RPMI7951 (cell line): ENCODE results near the gene CHMP1A. TPM values are rescaled to one million over a fixed set of nuclear protein-coding genes. Genes with fewer than 3 reads are reported as not detected.

Source experiments
- DNase-seq: peaks from one replicate; pipeline ENCODE4 v3.0.0-alpha.2; 2012; ENCODE audit warnings: low read depth
- total RNA-seq: library from RNA; depleted of rRNA; stranded (reverse); fragments of >200 nt; shearing (Covaris generic); gene quantifications from 2 replicates; pipeline ENCODE4 v1.2.3, GENCODE V29; 2014

Gene CHMP1A
- total RNA-seq, 1 experiment from 2014 or later = 115 TPM

DNA sequence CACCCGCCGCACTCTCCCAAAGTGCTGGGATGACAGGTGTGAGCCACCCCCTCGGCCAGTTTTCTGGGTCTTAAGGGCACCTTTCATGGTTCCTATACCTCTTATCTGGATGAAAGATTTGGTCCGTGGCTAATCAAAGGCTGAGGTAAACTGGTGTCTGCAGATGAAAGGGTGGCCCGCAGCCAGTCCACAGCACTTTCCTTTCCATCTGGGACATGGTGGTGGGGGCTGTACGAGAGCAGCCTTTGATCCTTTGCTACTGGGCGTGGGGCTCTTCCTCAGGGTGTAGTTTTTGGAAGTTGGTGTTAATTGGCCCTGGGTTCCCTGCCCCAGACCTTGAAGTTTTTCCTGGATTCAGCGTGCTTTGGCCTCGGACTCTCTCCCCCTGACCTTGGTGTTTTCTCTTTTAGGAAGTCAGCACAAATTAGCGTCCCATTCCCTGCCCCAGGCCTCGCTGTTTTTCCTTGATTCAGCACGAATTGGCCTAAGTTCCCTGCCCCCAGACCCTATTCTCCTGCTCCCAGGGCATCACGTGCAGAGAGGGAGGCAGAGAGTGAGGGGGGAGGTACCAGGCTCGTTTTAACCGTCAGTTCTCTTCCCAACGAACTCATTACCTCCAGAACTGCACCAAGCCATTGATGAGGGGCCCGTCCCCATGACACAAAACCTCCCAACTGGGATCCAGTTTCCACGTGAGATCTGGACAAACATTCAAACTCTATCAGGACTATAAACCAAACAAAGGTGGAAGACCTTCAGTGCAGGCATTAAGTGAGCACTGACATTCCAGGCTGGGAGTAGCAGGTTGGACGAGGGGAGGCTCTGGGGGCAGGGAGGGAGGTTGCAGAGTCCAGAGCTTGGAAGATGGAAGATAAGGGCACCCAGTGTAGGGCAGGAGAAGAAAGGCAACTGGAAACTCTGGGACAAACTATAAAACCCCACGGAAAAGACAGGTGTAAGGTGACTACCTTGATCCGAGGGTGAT, 32.4 kb downstream of the CHMP1A start:
- DNase-seq = no peak

DNA sequence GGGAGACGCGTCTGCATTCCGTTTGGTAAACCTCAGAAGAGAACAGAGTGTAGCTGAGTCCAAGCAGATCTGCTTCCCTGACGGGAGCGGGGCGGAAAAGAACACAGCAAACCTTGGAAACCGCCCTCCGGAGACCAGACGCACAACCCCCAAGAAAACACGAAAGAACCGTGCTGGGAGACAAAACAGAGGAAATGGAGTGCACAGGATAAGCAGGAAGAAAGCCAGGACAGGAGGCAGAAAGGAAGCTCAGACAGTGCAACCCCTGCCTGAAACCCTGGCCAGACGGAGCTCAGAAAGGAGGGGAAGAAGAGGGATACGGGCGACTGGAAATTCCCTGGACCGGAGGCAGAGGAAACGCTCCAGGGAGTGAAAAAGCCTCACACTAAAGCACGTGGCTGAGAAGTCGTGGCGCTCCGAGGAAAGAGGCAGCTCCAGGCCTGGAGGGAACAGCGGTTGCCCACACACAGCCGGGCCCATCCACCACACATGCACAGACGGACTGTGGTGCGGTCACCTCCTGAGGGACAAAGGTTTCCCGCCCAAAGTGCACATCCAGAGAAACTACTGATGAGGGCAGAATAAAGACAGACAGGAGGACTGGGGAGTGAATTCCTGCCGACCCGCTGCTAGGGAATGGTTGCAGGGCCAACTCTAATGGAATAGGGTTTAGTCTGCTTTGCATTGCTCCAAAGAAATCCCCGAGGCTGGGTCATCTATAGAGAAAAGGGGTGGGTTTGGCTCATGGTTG, 33.8 kb downstream of the CHMP1A start:
- DNase-seq = peak; percentile 85

DNA sequence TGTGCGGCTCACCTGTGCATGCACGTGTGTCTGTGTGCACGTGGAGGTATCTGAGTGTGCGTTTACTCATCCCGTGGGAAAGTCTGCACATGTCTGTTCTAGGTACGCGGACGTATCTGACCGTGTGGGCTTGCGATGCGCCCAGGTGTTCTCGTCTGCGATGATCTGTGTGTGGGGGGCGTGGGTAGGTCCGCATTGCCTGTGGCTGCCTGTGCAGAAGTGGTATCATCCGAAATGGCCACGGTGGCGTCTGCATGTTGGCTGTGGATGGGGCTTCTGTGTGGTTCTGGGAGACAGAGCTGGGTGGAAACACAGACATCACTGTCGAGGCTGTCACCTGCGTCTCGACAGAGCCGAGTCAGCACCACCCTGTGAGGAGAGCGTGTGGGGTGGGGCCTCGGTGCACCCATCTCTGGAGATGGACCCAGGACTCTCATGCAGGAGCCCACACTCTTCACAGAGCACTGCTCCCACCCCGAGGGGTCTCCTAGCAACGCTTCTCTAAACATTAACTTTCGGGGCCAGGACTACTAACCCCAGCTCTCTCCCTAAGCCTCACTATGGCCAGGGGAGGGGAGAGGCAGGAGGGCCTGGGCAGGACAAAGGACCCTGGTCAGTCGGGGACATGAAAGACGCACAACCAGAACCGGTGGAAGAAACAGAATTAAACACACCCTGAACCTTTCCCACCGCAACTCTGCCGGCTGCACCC, 35.7 kb downstream of the CHMP1A start:
- DNase-seq = no peak

DNA sequence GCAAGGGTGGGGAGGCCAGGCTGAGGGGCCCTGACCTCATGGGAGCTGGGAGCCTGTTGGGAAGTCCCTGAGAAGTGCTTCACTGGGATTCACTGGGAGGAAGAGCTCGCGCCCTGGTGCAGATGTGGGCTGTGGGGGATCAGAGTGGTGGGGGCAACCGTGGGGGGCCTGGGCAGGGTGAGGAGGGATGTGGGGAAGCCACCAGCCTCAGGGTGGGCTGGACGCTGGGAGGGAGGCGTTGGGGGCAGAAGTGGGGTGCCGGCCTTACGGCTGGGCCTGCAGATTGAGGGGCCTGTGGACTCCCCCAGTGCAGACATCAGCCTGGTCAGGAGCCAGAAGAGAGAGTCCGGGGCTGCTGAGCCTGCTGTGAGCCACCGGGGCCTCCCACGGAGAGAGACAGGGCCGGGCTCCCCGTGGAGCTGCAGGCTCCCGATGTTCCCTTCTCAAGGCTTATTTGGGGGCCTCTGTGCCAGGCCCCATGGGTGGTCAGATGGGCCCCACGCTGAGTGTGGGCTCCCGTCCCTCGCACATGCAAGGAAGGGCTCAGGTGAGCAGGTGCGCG, 36.3 kb downstream of the CHMP1A start:
- no peak for DNase-seq

DNA sequence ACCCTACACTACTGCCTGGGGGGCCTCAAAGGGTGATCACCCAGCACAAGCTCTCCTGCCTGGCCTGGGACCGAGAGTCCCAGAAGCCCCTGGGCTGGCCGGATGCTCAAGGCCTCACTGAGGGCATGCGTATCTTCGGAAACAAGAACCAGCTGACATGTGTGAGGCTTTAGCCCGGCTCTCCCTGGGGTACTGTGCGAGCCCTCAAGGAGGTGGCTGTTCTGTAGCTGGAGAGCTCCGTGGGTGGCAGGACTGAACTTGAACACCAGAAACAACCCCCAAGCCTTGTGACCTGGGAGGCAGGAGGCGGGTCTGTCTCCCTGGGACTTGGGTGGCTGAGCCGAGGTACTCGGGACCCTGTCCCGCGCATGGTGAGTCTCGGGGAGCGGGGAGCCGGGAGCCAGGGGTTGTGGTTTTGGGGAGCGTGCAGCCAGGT, 37.1 kb downstream of the CHMP1A start:
- DNase-seq = no peak

DNA sequence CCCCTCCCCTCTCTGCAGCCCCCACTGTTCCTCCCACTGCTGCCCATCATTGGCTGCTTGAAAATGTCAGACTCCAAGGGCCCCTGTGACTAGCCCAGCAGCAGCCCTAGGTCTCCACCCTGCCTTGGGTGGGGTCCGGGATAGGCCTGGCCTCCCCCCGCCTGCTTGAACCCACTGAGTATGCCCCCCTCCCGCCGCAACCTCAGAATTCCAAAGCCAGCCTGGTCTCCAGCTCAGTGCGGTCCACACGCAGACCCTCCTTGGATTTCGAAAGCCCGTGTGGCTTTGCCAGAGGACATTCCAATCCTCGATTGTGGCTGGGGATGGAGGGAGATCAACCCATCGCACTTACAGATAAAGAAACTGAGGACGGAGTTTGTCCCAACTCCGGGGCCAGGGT, 37.7 kb downstream of the CHMP1A start:
- DNase-seq = no peak

DNA sequence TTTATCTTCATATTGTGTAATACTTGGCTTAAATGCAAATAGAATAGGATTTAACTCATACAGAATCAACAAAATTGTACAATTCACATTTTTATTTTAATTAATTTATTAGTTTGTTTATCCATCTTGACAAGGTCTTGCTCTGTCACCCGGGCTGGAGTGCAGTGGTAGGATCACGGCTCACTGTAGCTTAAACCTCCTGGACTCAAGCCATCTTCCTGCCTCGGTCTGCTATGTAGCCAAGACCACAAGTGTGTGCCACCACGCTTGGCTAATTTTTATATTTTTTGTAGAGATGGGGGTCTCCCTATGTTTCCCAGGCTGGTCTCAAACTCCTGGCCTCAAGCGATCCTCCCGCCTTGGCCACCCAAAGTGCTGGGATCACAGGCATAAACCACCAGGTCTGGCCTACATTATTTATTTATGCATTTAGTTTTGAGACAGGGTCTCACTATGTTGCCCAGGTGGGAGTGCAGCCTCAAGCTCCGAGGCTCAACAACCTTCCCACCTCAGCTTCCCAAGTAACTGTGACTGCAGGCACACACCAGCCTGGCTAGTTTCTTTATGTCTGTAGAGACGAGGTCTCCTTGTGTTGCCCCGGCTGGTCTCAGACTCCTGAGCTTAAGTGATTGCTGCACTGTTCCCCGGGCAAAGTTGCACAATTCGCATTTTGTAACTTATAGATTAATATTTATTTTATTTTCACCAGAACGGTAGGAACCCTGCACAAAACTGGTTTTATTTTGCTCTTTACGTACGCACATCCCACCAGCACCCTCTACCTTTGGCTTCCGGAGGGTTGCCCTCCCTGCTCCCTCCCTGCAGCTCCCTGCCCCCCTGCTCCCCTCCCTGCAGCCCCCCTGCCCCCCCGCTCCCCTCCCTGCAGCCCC, 39.2 kb downstream of the CHMP1A start:
- peak; percentile 36 for DNase-seq

DNA sequence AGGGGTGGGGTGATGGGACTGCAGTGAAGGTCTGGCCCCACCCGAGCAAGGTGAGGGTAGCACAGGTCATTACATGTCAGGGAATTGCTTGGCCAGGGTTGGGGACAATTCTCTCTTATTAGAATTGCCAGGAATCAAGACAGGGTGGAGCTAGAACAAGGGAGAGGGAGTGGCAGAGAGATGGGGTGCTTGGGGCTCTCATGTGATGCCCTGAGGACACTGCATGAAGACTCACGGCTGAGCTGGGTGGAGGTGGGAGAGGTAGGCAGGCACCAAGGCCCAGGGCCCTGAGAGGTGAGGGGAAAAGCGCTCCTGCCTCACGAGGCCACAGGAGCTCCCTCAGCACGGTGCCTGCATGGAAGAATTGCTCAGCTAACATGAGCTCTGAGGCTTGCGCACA, 40.5 kb downstream of the CHMP1A start:
- no peak for DNase-seq

DNA sequence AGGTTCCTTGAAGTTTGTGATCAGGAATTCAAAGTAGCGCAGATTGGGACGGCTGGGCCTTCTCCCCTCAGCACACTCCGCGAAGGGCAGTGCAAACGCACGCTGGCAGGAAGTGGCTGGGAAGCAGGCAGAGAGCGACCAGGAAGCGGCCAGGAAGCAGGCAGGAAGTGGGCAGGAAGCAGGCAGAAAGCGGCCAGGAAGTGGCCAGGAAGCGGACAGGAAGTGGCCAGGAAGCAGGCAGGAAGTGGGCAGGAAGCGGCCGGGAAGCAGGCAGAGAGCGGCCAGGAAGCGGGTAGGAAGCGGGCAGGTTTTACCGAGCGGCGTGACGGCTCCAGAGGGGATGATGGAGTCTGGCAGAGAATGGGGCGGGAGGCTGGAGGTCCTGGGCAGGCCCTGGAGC, 40.9 kb downstream of the CHMP1A start:
- no peak for DNase-seq

DNA sequence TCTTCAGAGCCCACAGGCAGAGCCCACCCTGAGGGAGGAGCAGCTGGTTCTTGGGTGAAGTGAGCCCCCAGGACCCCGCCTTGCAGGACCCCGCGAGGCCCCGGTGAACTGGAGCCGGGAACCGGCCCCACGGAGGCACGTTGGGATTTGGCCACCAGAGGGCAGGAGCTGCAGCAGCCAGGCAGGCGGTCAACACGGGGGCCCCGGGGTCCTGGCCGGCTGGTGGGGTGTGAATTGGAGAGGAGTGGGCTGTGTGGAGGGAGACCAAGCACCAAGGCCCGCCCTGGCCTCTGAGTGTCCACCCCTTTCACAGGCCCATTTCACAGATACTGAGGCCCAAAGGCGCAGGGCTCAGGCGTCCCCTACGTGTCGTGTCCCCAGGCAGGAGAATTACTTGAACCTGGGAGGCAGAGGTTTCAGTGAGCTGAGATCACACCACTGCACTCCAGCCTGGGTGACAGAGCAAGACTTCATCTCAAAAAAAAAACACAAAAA, 41.9 kb downstream of the CHMP1A start:
- no peak for DNase-seq

DNA sequence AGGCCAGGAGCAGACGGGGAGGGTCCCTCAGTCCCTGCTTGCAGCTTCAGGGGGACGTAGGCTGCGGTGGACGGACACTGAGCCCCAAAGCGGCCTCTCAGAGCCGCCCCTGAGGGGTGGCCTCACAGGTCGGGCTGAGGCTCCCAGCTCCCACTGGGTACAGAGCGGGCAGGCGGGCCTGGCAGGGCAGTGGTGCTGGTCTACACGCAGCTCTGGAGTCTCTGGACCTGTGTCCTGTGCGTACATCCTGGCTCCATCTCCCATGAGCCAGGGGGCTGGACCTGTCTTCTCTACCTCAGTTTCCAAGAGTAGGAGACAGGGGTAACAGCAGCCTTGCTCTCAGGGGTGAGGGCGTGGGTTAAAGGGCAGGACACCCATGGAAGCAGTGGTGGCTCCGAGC, 42.3 kb downstream of the CHMP1A start:
- no peak for DNase-seq

DNA sequence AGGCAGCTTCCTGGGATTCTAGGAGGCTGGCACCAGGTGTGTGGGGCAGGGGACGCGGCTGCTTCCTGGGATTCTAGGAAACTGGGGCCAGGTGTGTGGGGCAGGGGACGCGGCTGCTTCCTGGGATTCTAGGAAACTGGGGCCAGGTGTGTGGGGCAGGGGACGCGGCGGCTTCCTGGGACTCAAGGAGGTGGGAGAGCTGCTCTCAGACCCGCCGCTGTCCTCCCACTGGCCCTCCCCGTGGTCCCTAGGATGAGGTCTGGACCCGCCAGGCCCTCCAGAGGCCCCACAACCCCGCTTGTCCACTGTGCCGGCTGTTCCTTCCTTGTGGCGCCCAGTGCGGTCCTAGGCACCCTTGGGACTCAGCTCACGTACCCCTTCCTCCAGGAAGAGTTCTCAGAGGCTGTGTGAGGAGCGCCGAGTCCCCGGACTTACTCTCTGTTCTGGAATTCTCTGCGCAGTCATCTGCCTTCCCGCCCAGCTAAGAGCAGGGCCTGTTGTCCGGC, 43.5 kb downstream of the CHMP1A start:
- no peak for DNase-seq

DNA sequence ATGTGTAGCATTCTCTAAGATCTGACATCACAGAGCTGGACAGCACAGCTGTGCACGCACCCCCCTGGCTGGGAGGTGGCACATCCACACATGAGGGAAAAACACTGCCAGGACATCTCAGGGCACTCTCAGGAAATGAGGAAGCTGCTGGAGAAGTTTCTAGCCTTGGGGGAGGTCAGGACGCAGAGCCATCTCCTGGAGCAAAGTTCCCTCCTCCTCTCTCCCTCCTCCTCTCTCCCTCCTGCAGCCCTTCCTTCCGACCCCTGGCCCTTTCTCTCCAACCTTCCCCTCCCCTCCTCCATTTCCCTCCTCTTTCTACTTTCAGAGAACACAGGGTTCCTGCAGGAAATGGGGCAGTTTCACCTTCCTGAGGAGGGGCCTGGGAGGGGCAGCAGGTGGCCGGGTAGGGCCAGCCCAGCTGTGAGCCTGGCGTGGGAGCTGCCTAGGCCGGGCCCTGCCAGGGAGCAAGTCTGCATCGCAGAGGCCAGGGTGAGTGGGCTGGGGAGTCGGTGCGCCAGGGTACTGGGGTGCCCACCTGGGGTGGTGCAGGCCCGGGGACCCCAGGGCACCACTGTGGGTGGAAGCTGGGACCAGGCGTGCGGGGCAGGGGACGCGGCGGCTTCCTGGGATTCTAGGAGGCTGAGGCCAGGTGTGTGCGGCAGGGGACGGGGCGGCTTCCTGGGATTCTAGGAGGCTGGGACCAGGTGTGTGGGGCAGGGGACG, 44.1 kb downstream of the CHMP1A start, which contains the start of gene DPEP1:
DPEP1 (plus strand) TSS at position 412 of the 723 bp plus-strand sequence. CDS start 16,769 bp downstream, outside the sequence.
- peak; percentile 37 for DNase-seq

DNA sequence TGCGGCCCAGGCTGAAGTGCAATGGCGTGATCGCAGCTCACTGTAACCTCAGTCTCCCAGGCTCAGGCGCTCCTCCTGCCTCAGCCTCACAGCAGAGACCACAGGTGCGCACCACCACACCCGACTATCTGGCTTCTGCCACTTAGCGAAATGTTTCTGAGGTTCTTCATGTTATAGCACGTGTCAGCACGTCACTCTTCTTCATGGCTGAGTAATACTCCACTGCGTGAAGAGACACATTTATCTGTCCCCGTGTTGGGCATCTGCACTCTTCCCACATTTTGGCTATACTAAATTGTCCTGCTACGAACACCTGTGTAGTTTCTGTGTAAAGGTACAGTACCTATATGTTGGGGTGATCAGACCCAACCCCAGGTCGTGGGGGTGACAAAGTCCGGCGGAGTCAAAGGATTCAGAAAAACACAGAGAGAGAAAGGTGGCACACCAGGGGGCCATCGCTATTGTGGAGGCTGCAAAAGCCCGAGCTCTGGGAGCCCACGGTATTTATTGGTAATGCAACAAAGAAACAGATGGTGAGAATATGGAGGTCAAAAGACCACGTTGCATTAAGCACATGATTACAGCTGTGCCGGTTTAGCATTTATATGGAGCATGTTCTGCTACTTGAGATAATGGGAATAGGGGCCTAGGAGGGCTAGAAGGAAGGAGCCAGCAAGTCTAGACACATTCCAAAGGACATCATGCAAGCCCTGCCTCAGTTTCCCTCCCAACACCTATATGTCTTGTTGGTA, 44.9 kb downstream of the CHMP1A start:
- no peak for DNase-seq

DNA sequence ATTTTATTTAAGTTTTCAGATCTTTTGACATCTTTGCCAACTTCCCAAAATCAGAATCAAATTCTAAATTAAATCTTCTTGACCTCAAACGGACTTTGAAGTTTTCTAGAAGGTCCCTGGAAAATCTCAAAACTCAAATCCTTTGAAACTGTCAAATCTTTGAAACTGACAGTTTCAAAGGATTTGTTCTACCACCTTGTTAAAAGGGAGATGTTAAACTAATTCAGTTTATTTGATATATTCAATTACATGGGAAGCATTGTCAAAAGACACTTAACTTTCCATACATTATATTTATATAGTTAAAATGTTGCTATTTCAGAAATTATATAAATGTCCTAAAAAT, 47.4 kb downstream of the CHMP1A start:
- no peak for DNase-seq

DNA sequence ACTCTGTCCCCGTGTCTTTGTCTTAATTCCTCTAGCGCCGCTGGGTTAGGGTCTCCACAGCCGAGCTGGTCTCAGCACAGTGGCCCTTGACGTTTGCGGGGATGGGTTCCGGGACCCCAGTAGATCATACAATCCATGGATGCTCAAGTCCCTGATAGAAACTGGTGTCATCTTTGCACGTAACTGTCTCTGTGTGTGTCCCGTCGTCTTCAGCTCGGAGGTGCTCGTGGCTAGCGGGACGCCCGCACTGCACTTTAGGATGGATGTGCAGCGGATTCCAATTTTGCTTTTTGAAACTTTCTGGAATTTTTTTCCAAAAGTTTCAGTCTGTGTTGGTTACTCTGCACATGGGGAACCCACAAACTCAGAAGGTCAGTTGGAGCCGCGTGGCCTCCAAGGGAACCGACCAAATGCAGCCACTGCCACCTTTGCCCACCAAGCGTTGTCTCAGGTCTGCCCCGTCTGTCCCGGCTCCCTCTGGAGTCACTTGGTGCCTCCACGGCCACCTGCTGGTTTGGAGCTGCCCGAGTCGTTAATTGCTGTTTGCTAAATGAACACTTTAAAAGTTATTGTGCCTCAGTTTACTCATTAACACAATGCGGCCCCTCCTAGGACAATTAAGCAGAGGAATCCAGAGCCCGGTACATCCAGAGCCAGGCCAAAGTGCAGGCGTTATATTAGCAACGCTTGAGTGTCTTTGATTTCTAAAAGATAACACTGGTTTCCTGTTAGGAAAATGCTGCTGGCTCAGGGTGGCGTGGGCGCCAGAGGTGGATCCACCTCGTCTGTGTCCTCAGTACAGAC, 49.4 kb downstream of the CHMP1A start:
- DNase-seq = peak; percentile 21

DNA sequence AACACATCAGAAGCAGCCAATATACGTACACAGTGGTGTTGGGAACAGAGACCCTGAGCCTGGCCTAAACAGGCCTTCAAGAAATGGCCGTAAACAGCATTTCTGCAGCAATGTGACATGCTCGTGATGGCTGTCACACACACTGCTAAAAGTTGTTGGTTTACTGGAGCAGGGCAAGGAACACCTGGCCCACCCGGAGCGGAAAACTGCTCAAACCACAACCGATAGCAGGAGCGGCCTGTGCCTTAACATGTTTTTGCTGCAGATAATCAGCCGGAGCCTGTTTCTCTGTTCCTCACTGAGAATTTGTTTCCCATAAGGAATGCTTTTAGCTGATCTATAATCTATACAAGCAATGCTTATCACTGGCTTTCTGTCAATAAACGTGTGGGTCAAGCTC, 50.1 kb downstream of the CHMP1A start:
- DNase-seq = no peak

DNA sequence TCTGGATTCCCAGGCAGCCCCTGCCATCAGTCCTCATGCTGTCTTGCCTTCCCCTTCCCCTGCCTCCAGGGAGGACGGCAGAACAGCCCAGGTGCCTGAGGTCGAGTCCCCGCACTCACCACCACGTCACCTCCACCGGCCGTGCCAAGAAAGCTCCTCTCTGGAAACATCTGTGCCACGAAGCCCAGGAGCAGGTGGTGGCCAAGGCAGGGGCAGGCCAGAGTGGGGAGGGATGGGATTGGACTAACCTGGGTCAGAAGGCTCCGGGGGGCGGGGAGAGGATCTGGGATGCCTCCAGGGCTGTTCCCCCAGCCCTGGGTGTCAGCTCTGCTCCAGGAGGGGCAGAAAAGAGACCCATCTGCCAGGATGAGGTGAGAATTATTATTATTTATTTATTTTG, 51.5 kb downstream of the CHMP1A start:
- no peak for DNase-seq
